Astrocyte of the spinal cord (primary cell): Measurements from ENCODE around the gene KCNS3.

Source experiments
- DNase-seq: peaks from one replicate; pipeline ENCODE4 v3.0.0; 2011; ENCODE audit warnings: low read depth, low spot score
- H3K4me3 ChIP-seq: 2 replicates; pipeline ENCODE4 v1.5.1; 2011; ENCODE audit warnings: low read depth, mild to moderate bottlenecking, low read length, moderate library complexity
- CTCF ChIP-seq: IDR thresholded peaks from 2 replicates; pipeline ENCODE4 v1.5.1; 2012; ENCODE audit warnings: low read depth, mild to moderate bottlenecking, low read length, inconsistent platforms
- in situ Hi-C: cut with HindIII; loops from 2 replicates; pipeline ENCODE4 v1.10.0; 2017; ENCODE audit warnings: low sequenced_read_pairs

Gene KCNS3

GRCh38 chr2:17858064-17858463 lies 20.4 kb upstream of the KCNS3 start:
- no peak overlapping the region for H3K4me3 ChIP-seq
- DNase-seq: no peak
- no peak for TF ChIP-seq CTCF
- in situ Hi-C loops: no loop called here

GRCh38 chr2:17863539-17863938 lies 14.9 kb upstream of the KCNS3 start:
- in situ Hi-C loops: no loop called here
- no peak for TF ChIP-seq CTCF
- DNase-seq: no peak
- no peak overlapping the region for H3K4me3 ChIP-seq

- no peak overlapping the region for H3K4me3 ChIP-seq
- TF ChIP-seq CTCF: no peak
- DNase-seq: no peak
- in situ Hi-C loops: no loop called here
Observed at GRCh38 chr2:17864676-17865075, 13.8 kb upstream of the KCNS3 start.

- DNase-seq: no peak
- TF ChIP-seq CTCF: no peak
- in situ Hi-C loops: no loop called here
- H3K4me3 ChIP-seq: no peak overlapping the region
Observed at GRCh38 chr2:17867133-17867532, 11.3 kb upstream of the KCNS3 start.

GRCh38 chr2:17869128-17869527 lies 9.3 kb upstream of the KCNS3 start:
- TF ChIP-seq CTCF: no peak
- no peak overlapping the region for H3K4me3 ChIP-seq
- DNase-seq: no peak
- in situ Hi-C loops: no loop called here

GRCh38 chr2:17871639-17872038 lies 6.8 kb upstream of the KCNS3 start:
- DNase-seq: no peak
- in situ Hi-C loops: no loop called here
- no peak overlapping the region for H3K4me3 ChIP-seq
- TF ChIP-seq CTCF: no peak

GRCh38 chr2:17873021-17873420 lies 5.4 kb upstream of the KCNS3 start:
- in situ Hi-C loops: no loop called here
- no peak for TF ChIP-seq CTCF

More at GRCh38 chr2:17873021-17873420, 5.4 kb upstream of the KCNS3 start:
- no peak overlapping the region for H3K4me3 ChIP-seq
- no peak for DNase-seq
